Ovary (tissue), 9 donors: ENCODE measurements around the gene SH3RF3. TPM values are rescaled to one million over a fixed set of nuclear protein-coding genes. Genes with fewer than 3 reads are reported as not detected.

Experiments used
- DNase-seq, 5 donors: peaks; one replicate each; pipeline ENCODE4 v3.0.0-alpha.2; 2019 to 2020
- H3K27ac ChIP-seq, 2 donors: fragments of 200-600 bp; one replicate each; pipeline versions ENCODE4 v1.5.1 to v1.8.0; 2019 to 2022
- H3K27me3 ChIP-seq: fragments of 200-600 bp; one replicate; pipeline ENCODE4 v1.8.0; 2022
- H3K36me3 ChIP-seq: fragments of 200-600 bp; sonication (generic); one replicate; pipeline ENCODE4 v1.5.1; 2019
- H3K4me1 ChIP-seq: one replicate; pipeline ENCODE4 v1.8.1; 2013; ENCODE audit warnings: mild to moderate bottlenecking, moderate library complexity; ENCODE audit not compliant: insufficient read depth
- H3K4me3 ChIP-seq: fragments of 200-600 bp; sonication (generic); one replicate; pipeline ENCODE4 v1.5.1; 2017
- H3K9me3 ChIP-seq, 2 donors: fragments of 200-600 bp in 1 of 2; sonication (generic) in 1 of 2; one replicate each; pipeline versions ENCODE4 v1.5.1 to v1.8.1; 2013 to 2019; ENCODE audit warnings: mild to moderate bottlenecking in 1 of 2, moderate library complexity in 1 of 2
- CTCF ChIP-seq, 3 donors: fragments of 450-650 bp in 2 of 3; fragments of 200-600 bp in 1 of 3; IDR thresholded peaks; one replicate each; pipeline versions ENCODE4 v1.5.1 to v1.8.0; 2016 to 2022; ENCODE audit warnings: antibody characterized with exemption in 3 of 3, mild to moderate bottlenecking in 1 of 3
- EP300 ChIP-seq: sonication (generic); formaldehyde crosslinking; IDR thresholded peaks from one replicate; pipeline ENCODE4 v1.6.1; 2017; ENCODE audit warnings: antibody characterized with exemption
- POLR2A ChIP-seq: fragments of 450-650 bp; IDR thresholded peaks from one replicate; pipeline ENCODE4 v1.6.1; 2017; ENCODE audit warnings: antibody characterized with exemption, mild to moderate bottlenecking, moderate library complexity
- WGBS, 3 donors: extraction: QIAGEN DNeasy Blood & Tissue Kit in 1 of 3; methylation state at CpG; one replicate each; pipeline versions ENCODE4 v1.1.5 to v1.1.7; 2013 to 2017; 5-methylcytosine and 5-hydroxymethylcytosine counted together
- intact Hi-C, 4 donors: fragments of 100-400 bp; cut with DNase I; formaldehyde crosslinking; loops; one replicate each; pipeline versions ENCODE4 v1.11.0 to v1.15.1; 2022 to 2023
- polyA plus RNA-seq, 2 donors: library from polyadenylated mRNA; stranded (reverse); fragments of 200-250 nt in 1 of 2; fragments of 350-450 nt in 1 of 2; fragmentation: Illumina TruSeq in 1 of 2; extraction: RNeasy Lipid Tissue Mini Kit (QIAGEN cat#74804) in 1 of 2; gene quantifications; one replicate each; pipeline ENCODE4 v1.2.3, GENCODE V29; 2013 to 2014
- total RNA-seq, 7 donors: library from RNA; depleted of rRNA in 2 of 7; stranded (reverse); fragments of >200 nt in 2 of 7; fragmentation: NEBNext Ultra II Directional in 3 of 7; extraction: Animal tissue kit (Norgen Biotek cat#: 25700) in 3 of 7; gene quantifications; one replicate each; pipeline versions ENCODE4 v1.1.0 to v1.2.4, GENCODE V29; 2016 to 2023
- donor health status: DM: no; HTN: no; CAD: no; lungs with moderate emphysema.
- donor health status: DM: no; HTN: no; CAD: no.
- donor health status: Bipolar disorder and iron deficiency.
- donor health status: DM: yes; HTN: yes; CAD: no.
- donor health status: DM: no; HTN: no; CAD: no.
- donor health status: DM: yes; HTN: yes; CAD: no.

SH3RF3 gene
- total and polyA plus RNA-seq, 9 donors, result 2.7 to 10.1 (median 4.5) TPM

- no peaks in the 10 kb centered on the region for H3K27me3 ChIP-seq
- peak overlapping the region in 1 of 2 donors; percentile 42 for H3K27ac ChIP-seq
- intact Hi-C loops, result loop anchor here in 1 of 4 donors (10.0 kb wide), 1 partner anchor 59 kb away; no protein-coding TSS in a partner anchor
- TF ChIP-seq EP300 (no peak), POLR2A (no peak), CTCF (IDR thresholded peaks at IDR 0.05) (no peak)
- WGBS, 3 donors, result 27 to 39% (median 27%) methylated on average over 16 of the region's 16 CpGs
- no peaks in the 10 kb centered on the region for H3K9me3 ChIP-seq
- H3K4me1 ChIP-seq, result peaks cover 12% of the 10 kb centered on the region
- no peaks in the 10 kb centered on the region for H3K36me3 ChIP-seq
- no peak overlapping the region for H3K4me3 ChIP-seq
- DNase-seq, result peak; percentile 55 to 77 (median 66)
Measured at GRCh38 chr2:109185821-109186570, 57.0 kb downstream of the SH3RF3 start.

GRCh38 chr2:109186656-109187250, 57.7 kb downstream of the SH3RF3 start:
- peak overlapping the region in 1 of 2 donors; percentile 42 for H3K27ac ChIP-seq
- H3K9me3 ChIP-seq, result no peaks in the 10 kb centered on the region
- no peaks in the 10 kb centered on the region for H3K36me3 ChIP-seq
- TF ChIP-seq EP300 (no peak), POLR2A (no peak), CTCF (IDR thresholded peaks at IDR 0.05) (no peak)
- WGBS, 3 donors, result 93 to 95% (median 93%) methylated on average over 9 of the region's 9 CpGs
- no peaks in the 10 kb centered on the region for H3K27me3 ChIP-seq
- no peak overlapping the region for H3K4me3 ChIP-seq
- intact Hi-C loops, result loop anchor here in 1 of 4 donors (10.0 kb wide), 1 partner anchor 58 kb away; no protein-coding TSS in a partner anchor
- peaks cover 12% of the 10 kb centered on the region for H3K4me1 ChIP-seq
- no peak for DNase-seq

- Histone ChIP-seq H3K27me3 (no peaks in the 10 kb centered on the region), H3K4me3 (no peak overlapping the region), H3K9me3 (no peaks in the 10 kb centered on the region), H3K27ac (no peak overlapping the region), H3K4me1 (peaks cover 12% of the 10 kb centered on the region), H3K36me3 (no peaks in the 10 kb centered on the region)
- 85 to 89% (median 88%) methylated on average over 18 to 19 of the region's 19 CpGs for WGBS, 3 donors
- intact Hi-C loops, result loop anchor here in 1 of 4 donors (10.0 kb wide), 1 partner anchor 57 kb away; no protein-coding TSS in a partner anchor
- TF ChIP-seq POLR2A, result no peak
- no peak for TF ChIP-seq CTCF (IDR thresholded peaks at IDR 0.05)
- TF ChIP-seq EP300, result no peak
- no peak for DNase-seq
Measured at GRCh38 chr2:109187711-109188495, 58.9 kb downstream of the SH3RF3 start.

GRCh38 chr2:109188496-109188890, 59.5 kb downstream of the SH3RF3 start:
- Histone ChIP-seq H3K27me3 (no peaks in the 10 kb centered on the region), H3K36me3 (no peaks in the 10 kb centered on the region), H3K27ac (no peak overlapping the region), H3K4me3 (no peak overlapping the region), H3K9me3 (no peaks in the 10 kb centered on the region), H3K4me1 (peaks cover 12% of the 10 kb centered on the region)
- no peak for TF ChIP-seq EP300
- TF ChIP-seq CTCF (IDR thresholded peaks at IDR 0.05), result no peak
- no peak for TF ChIP-seq POLR2A
- intact Hi-C loops, result loop anchor here in 1 of 4 donors (10.0 kb wide), 1 partner anchor 56 kb away; no protein-coding TSS in a partner anchor
- WGBS, 3 donors, result 82 to 87% (median 84%) methylated on average over 14 of the region's 14 CpGs
- no peak for DNase-seq
